Measurements from ENCODE around the gene EML5.

GRCh38 chr14:88746052-88746451 lies 46.7 kb downstream of the EML5 start:
- TF ChIP-seq EP300 (IDR thresholded peaks at IDR 0.05; ENCODE audit: borderline replicate concordance) (no peak), MAX (IDR thresholded peaks at IDR 0.05) (no peak), TAF1 (IDR thresholded peaks at IDR 0.05; ENCODE audit: low read depth) (no peak), CEBPB (IDR thresholded peaks at IDR 0.05) (no peak), RAD21 (IDR thresholded peaks at IDR 0.05; ENCODE audit: low read depth) (no peak), USF1 (IDR thresholded peaks at IDR 0.05) (no peak), REST (IDR thresholded peaks at IDR 0.05; ENCODE audit: low read depth) (no peak), NFIC (IDR thresholded peaks at IDR 0.05) (no peak), EGR1 (IDR thresholded peaks at IDR 0.05) (no peak)

All from Ishikawa (cell line).